Measurements from ENCODE around the gene IVL.

DNA sequence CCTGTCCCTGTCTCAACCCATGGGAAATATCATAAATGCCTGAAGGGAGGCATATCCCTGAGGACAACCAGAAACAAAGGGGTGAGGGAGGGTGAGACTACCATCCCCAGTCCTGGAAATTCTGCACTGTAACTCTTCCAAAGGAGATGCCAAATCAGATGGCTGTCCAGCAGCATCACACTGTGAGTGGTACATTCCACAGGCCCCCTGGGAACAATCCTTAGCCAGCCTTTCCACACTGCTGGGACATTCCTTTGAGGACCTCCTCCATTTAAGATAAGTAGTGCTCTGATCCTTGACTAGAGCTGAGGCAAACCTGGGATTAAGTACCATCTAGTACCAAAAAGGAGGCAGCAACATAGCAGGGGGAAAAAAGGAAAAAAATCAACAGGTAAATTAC is 10.7 kb downstream of the IVL start:
- TF ChIP-seq NR2F2 (IDR thresholded peaks at IDR 0.05) = no peak
- TF ChIP-seq, protein P1, sequence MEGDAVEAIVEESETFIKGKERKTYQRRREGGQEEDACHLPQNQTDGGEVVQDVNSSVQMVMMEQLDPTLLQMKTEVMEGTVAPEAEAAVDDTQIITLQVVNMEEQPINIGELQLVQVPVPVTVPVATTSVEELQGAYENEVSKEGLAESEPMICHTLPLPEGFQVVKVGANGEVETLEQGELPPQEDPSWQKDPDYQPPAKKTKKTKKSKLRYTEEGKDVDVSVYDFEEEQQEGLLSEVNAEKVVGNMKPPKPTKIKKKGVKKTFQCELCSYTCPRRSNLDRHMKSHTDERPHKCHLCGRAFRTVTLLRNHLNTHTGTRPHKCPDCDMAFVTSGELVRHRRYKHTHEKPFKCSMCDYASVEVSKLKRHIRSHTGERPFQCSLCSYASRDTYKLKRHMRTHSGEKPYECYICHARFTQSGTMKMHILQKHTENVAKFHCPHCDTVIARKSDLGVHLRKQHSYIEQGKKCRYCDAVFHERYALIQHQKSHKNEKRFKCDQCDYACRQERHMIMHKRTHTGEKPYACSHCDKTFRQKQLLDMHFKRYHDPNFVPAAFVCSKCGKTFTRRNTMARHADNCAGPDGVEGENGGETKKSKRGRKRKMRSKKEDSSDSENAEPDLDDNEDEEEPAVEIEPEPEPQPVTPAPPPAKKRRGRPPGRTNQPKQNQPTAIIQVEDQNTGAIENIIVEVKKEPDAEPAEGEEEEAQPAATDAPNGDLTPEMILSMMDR (IDR thresholded peaks at IDR 0.05; ENCODE audit: low read depth, low read length, missing input control) = no peak
- TF ChIP-seq, protein P2, sequence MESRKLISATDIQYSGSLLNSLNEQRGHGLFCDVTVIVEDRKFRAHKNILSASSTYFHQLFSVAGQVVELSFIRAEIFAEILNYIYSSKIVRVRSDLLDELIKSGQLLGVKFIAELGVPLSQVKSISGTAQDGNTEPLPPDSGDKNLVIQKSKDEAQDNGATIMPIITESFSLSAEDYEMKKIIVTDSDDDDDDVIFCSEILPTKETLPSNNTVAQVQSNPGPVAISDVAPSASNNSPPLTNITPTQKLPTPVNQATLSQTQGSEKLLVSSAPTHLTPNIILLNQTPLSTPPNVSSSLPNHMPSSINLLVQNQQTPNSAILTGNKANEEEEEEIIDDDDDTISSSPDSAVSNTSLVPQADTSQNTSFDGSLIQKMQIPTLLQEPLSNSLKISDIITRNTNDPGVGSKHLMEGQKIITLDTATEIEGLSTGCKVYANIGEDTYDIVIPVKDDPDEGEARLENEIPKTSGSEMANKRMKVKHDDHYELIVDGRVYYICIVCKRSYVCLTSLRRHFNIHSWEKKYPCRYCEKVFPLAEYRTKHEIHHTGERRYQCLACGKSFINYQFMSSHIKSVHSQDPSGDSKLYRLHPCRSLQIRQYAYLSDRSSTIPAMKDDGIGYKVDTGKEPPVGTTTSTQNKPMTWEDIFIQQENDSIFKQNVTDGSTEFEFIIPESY (IDR thresholded peaks at IDR 0.05) = no peak
- TF ChIP-seq FOXA1 (IDR thresholded peaks at IDR 0.05) = no peak
- TF ChIP-seq TAF1 (conservative IDR thresholded peaks at IDR 0.05) = no peak
- TF ChIP-seq, protein P3, sequence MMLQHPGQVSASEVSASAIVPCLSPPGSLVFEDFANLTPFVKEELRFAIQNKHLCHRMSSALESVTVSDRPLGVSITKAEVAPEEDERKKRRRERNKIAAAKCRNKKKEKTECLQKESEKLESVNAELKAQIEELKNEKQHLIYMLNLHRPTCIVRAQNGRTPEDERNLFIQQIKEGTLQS (IDR thresholded peaks at IDR 0.05) = no peak

Measured in liver (tissue), 3 donors.